GM10266 (cell line): ENCODE results near the gene LRRC47.
"Not testable (repeated sequence)": the region's sequence is repeated elsewhere in the genome, so short reads cannot be mapped to it uniquely, and the experiment has no call there.

Source experiments
- DNase-seq: peaks from one replicate; pipeline ENCODE4 v3.0.0; 2012; ENCODE audit errors: extremely low spot score
- CTCF ChIP-seq: IDR thresholded peaks from 2 replicates; pipeline ENCODE4 v1.5.1; 2012; ENCODE audit warnings: mild to moderate bottlenecking, low read depth; ENCODE audit not compliant: control insufficient read depth, insufficient read depth; ENCODE audit errors: missing control alignments

The LRRC47 gene

GRCh38 chr1:3805038-3805437 lies 8.7 kb upstream of the LRRC47 start:
- TF ChIP-seq CTCF: no peak
- no peak for DNase-seq

GRCh38 chr1:3804627-3804944 lies 8.3 kb upstream of the LRRC47 start:
- not testable (repeated sequence) for DNase-seq

GRCh38 chr1:3803905-3804626 lies 7.8 kb upstream of the LRRC47 start:
- no peak for TF ChIP-seq CTCF
- DNase-seq: no peak

GRCh38 chr1:3800795-3801194 lies 4.5 kb upstream of the LRRC47 start:
- DNase-seq: not testable (repeated sequence)

GRCh38 chr1:3799976-3800685 lies 3.8 kb upstream of the LRRC47 start:
- DNase-seq: no peak

GRCh38 chr1:3795453-3796214 lies 664 bp downstream of the LRRC47 start:
- DNase-seq: no peak
- no peak for TF ChIP-seq CTCF

More at GRCh38 chr1:3799976-3800685, 3.8 kb upstream of the LRRC47 start:
- TF ChIP-seq CTCF: no peak

- DNase-seq: no peak
- TF ChIP-seq CTCF: no peak
Measured at GRCh38 chr1:3790952-3791351, 5.3 kb downstream of the LRRC47 start.

- no peak for TF ChIP-seq CTCF
- DNase-seq: no peak
Measured at GRCh38 chr1:3790500-3790923, 5.8 kb downstream of the LRRC47 start.
